Astrocyte of the spinal cord (primary cell): ENCODE measurements around the gene SLC40A1.

Experiments used
- DNase-seq: peaks from one replicate; pipeline ENCODE4 v3.0.0; 2011; ENCODE audit warnings: low read depth, low spot score
- H3K4me3 ChIP-seq: 2 replicates; pipeline ENCODE4 v1.5.1; 2011; ENCODE audit warnings: low read depth, mild to moderate bottlenecking, low read length, moderate library complexity
- CTCF ChIP-seq: IDR thresholded peaks from 2 replicates; pipeline ENCODE4 v1.5.1; 2012; ENCODE audit warnings: low read depth, mild to moderate bottlenecking, low read length, inconsistent platforms
- in situ Hi-C: cut with HindIII; loops from 2 replicates; pipeline ENCODE4 v1.10.0; 2017; ENCODE audit warnings: low sequenced_read_pairs

The SLC40A1 gene

GRCh38 chr2:189580658-189581353, at the start of gene SLC40A1:
Gene SLC40A1 (minus strand): TSS chr2:189580786. CDS start chr2:189580460, 326 bp downstream.
- H3K4me3 ChIP-seq, result peak within 1 kb of the TSS; percentile 49
- no peak for TF ChIP-seq CTCF
- in situ Hi-C loops, result no loop called here
- peak; percentile 52 for DNase-seq

- TF ChIP-seq CTCF, result no peak
- no peak overlapping the region for H3K4me3 ChIP-seq
- peak; percentile 23 for DNase-seq
- in situ Hi-C loops, result no loop called here
These were observed 49.2 kb upstream of the SLC40A1 start for GRCh38 chr2:189629531-189630453.

GRCh38 chr2:189628817-189629530, 48.4 kb upstream of the SLC40A1 start:
- peak; percentile 2 for DNase-seq
- no peak for TF ChIP-seq CTCF
- H3K4me3 ChIP-seq, result no peak overlapping the region
- in situ Hi-C loops, result no loop called here

GRCh38 chr2:189627789-189628188, 47.2 kb upstream of the SLC40A1 start:
- in situ Hi-C loops, result no loop called here
- no peak for TF ChIP-seq CTCF
- DNase-seq, result no peak
- H3K4me3 ChIP-seq, result no peak overlapping the region

GRCh38 chr2:189625636-189626035, 45.0 kb upstream of the SLC40A1 start:
- TF ChIP-seq CTCF, result no peak
- no peak for DNase-seq
- no peak overlapping the region for H3K4me3 ChIP-seq
- in situ Hi-C loops, result no loop called here

- in situ Hi-C loops, result no loop called here
- no peak for TF ChIP-seq CTCF
These were observed 44.2 kb upstream of the SLC40A1 start for GRCh38 chr2:189624648-189625355.

More at GRCh38 chr2:189624648-189625355, 44.2 kb upstream of the SLC40A1 start:
- no peak for DNase-seq
- no peak overlapping the region for H3K4me3 ChIP-seq
